Keratinocyte (primary cell): ENCODE results near the gene CREB3L1.

Source experiments
- CTCF ChIP-seq, 3 experiments: IDR thresholded peaks in 1 of 3; conservative IDR thresholded peaks in 1 of 3; optimal IDR thresholded peaks in 1 of 3; 2 replicates in 2 of 3; 3 replicates in 1 of 3; pipeline versions ENCODE3 to v1.5.1; 2011; ENCODE audit warnings: low read length in 3 of 3, mild to moderate bottlenecking in 3 of 3, moderate library complexity in 2 of 3, control low read depth in 1 of 3, inconsistent platforms in 1 of 3; ENCODE audit not compliant: insufficient read depth in 2 of 3; ENCODE audit errors: extremely low read depth in 1 of 3
- EZH2 ChIP-seq: IDR thresholded peaks from one replicate; pipeline ENCODE4 v1.6.1; 2012; ENCODE audit warnings: inconsistent platforms, mild to moderate bottlenecking, low read length, moderate library complexity

GRCh38 chr11:46256540-46257001 is 20.9 kb upstream of the CREB3L1 start:
- TF ChIP-seq CTCF (optimal IDR thresholded peaks at IDR 0.05 in 1 of 3, IDR thresholded peaks at IDR 0.05 in 1 of 3, conservative IDR thresholded peaks at IDR 0.05 in 1 of 3; ENCODE audit: extremely low read depth in 1 of 3, insufficient read depth in 2 of 3, low read length in 3 of 3) (no peak), EZH2 (no peak)
